ENCODE measurements around the gene CENPT. TPM values are rescaled to one million over a fixed set of nuclear protein-coding genes. Genes with fewer than 3 reads are reported as not detected.

Gene CENPT
- total and polyA plus RNA-seq, 9 donors: 18.4 to 57.4 (median 42.0) TPM

DNA sequence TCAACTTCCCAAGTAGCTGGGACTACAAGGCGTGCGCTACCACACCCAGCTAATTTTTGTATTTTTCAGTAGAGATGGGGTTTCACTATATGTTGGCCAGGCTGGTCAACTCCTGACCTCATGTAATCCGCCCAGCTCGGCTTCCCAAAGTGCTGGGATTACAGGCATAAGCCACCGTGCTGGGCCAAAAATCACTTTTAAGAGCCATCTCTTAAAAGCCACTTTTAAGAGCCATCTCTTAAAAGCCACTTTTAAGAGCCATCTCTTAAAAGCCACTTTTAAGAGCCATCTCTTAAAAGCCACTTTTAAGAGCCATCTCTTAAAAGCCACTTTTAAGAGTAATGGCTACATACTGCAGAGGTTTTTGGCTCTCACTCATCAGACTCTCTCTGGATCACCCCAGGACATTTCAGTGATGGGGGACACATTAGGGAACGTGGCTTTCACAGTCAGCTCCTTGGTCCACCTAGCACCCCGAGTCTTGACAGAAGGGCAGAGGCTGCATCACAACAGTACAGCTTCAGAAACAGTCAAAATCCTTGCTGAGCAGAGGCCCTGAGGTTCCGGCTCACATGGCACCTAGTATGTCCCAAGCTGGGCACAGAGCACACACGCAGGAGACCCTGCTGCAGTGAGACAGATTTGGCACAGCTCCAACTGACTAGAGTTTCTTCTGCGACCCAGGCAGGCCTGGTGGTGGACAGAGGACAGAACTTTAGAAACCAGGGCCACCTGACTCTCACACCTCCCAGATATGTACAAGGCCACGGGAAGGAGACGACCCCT lies 64.7 kb downstream of the CENPT start:
- no peak for DNase-seq
- no peak overlapping the region for H3K4me3 ChIP-seq
- H3K27me3 ChIP-seq: no peaks in the 10 kb centered on the region
- H3K4me1 ChIP-seq (ENCODE audit: insufficient read depth): no peaks in the 10 kb centered on the region
- WGBS, 3 donors: 89 to 93% (median 90%) methylated on average over 12 of the region's 12 CpGs
- TF ChIP-seq, protein P1, sequence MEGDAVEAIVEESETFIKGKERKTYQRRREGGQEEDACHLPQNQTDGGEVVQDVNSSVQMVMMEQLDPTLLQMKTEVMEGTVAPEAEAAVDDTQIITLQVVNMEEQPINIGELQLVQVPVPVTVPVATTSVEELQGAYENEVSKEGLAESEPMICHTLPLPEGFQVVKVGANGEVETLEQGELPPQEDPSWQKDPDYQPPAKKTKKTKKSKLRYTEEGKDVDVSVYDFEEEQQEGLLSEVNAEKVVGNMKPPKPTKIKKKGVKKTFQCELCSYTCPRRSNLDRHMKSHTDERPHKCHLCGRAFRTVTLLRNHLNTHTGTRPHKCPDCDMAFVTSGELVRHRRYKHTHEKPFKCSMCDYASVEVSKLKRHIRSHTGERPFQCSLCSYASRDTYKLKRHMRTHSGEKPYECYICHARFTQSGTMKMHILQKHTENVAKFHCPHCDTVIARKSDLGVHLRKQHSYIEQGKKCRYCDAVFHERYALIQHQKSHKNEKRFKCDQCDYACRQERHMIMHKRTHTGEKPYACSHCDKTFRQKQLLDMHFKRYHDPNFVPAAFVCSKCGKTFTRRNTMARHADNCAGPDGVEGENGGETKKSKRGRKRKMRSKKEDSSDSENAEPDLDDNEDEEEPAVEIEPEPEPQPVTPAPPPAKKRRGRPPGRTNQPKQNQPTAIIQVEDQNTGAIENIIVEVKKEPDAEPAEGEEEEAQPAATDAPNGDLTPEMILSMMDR (IDR thresholded peaks at IDR 0.05): no peak
- TF ChIP-seq EP300 (IDR thresholded peaks at IDR 0.05): no peak
- TF ChIP-seq POLR2A (IDR thresholded peaks at IDR 0.05): no peak
- no peaks in the 10 kb centered on the region for H3K36me3 ChIP-seq
- intact Hi-C loops (cut with DNase I): no loop called here
- H3K27ac ChIP-seq: no peak overlapping the region
- no peaks in the 10 kb centered on the region for H3K9me3 ChIP-seq

DNA sequence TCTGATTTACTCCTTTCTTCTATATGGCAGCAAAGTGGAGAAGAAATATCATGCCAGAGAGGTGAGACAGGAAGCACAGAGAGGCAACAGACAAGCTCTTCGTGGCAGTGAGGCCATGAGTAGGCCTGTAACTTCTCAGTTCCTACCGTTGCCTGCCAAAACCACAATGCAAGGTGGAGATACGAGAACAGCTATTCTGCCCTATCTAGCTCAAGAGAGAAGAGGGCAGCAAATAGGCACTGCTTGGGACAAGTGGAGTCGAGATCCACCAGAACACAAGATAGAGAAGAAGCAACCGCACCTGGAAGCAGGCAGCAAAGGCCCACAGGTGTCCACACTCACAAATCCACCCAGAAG lies 66.0 kb downstream of the CENPT start:
- no peaks in the 10 kb centered on the region for H3K4me1 ChIP-seq (ENCODE audit: insufficient read depth)
- H3K4me3 ChIP-seq: no peak overlapping the region
- intact Hi-C loops (cut with DNase I): no loop called here
- 82 to 91% (median 85%) methylated on average over 5 of the region's 5 CpGs for WGBS, 3 donors
- H3K27ac ChIP-seq: no peak overlapping the region
- TF ChIP-seq POLR2A (IDR thresholded peaks at IDR 0.05) (no peak), EP300 (IDR thresholded peaks at IDR 0.05) (no peak)
- TF ChIP-seq, protein P1 (IDR thresholded peaks at IDR 0.05): no peak
- H3K9me3 ChIP-seq: no peaks in the 10 kb centered on the region
- H3K27me3 ChIP-seq: no peaks in the 10 kb centered on the region
- no peaks in the 10 kb centered on the region for H3K36me3 ChIP-seq
- no peak for DNase-seq

DNA sequence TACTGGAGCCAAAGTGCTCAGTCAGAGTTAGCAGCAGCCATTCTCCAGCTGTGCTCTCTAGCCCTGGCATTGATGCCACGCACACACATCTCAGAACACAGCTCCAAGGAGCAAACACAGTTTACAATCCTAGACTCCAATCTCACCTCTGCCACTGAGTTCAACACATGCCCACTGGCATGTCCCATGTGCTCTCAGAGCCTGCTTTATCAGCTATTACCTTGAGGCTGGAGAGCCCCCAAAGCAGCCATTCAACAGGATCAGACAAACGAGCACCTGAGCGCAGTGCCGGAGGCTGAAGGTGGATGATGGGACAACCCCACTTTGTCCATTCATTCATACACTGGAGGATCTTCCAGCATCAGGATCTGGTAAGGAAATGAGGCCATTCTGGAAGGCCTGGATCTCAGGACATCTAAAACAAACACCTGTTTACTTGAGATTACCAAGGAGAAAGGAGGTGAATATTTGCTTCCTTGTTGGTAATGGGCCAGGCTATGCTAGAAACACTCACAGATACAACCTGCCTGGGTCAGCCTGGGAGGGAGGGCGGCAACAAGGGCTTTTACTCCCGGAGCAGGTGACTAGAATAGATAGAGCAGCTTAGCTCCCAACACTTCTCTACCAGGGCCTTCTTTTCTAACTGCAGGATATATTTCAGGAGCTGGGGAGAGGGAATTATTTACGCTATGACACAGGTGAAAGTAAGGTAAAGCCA lies 66.5 kb downstream of the CENPT start:
- no peaks in the 10 kb centered on the region for H3K4me1 ChIP-seq (ENCODE audit: insufficient read depth)
- H3K36me3 ChIP-seq: no peaks in the 10 kb centered on the region
- no peaks in the 10 kb centered on the region for H3K27me3 ChIP-seq
- no peak overlapping the region for H3K4me3 ChIP-seq
- WGBS, 3 donors: 88 to 93% (median 91%) methylated on average over 7 of the region's 7 CpGs
- no peak overlapping the region for H3K27ac ChIP-seq
- intact Hi-C loops (cut with DNase I): no loop called here
- no peaks in the 10 kb centered on the region for H3K9me3 ChIP-seq
- no peak for DNase-seq
- TF ChIP-seq POLR2A (IDR thresholded peaks at IDR 0.05) (no peak), EP300 (IDR thresholded peaks at IDR 0.05) (no peak)
- TF ChIP-seq, protein P1 (IDR thresholded peaks at IDR 0.05): no peak

DNA sequence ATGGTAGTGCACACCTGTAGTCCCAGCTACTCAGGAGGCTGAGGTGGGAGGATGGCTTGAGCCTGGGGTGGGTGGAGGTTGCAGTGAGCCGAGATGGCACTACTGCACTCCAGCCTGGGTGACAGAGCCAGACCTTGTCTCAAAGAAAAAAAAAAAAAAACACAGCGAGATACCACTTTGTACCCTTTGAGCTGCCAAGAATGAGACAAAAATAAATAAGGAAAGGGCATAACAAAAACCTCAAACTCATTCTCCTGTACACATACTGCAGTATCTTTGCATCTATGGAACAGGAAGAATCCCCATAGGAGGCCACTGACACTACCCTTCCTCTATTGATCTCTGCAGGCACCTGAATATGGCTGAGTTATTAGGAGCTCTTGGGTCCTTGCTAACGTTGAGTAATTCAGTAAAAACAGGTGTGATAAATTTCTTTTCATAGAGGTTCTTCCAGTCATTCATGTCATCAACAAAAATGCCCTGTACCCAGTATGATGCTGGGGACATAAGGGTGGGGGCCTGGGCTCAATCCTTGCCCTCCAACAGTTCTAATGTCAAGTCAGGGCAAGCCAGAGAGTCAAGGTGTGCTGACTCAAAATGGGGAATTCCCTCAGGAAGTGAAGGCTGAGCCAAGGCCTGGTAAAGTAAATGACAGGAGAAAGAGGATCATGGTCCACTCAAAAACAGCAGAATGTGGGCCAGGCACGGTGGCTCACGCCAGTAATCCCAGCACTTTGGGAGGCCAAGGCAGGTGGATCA lies 68.1 kb downstream of the CENPT start:
- intact Hi-C loops (cut with DNase I): loop anchor here in 1 of 4 donors (10.0 kb wide), 1 partner anchor 1155 kb away; no protein-coding TSS in a partner anchor
- Histone ChIP-seq H3K9me3 (no peaks in the 10 kb centered on the region), H3K36me3 (no peaks in the 10 kb centered on the region), H3K27ac (no peak overlapping the region), H3K4me1 (ENCODE audit: insufficient read depth) (peaks cover under 1% of the 10 kb centered on the region), H3K27me3 (no peaks in the 10 kb centered on the region), H3K4me3 (no peak overlapping the region)
- no peak for DNase-seq
- WGBS, 3 donors: 79 to 82% (median 81%) methylated on average over 5 of the region's 5 CpGs
- TF ChIP-seq POLR2A (IDR thresholded peaks at IDR 0.05): no peak
- TF ChIP-seq, protein P1 (IDR thresholded peaks at IDR 0.05): no peak

Measured in ovary (tissue), 9 donors.